NCI-H510A treated with DMSO at 0.1 percent for 48 hours (cell line): Measurements from ENCODE around the gene CAPN11.
"Not testable (repeated sequence)": the region's sequence is repeated elsewhere in the genome, so short reads cannot be mapped to it uniquely, and the experiment has no call there.

Source experiments
- DNase-seq: peaks from one replicate; lab custom pipeline; 2025; lab: John Stamatoyannopoulos, UW

Gene CAPN11

DNA sequence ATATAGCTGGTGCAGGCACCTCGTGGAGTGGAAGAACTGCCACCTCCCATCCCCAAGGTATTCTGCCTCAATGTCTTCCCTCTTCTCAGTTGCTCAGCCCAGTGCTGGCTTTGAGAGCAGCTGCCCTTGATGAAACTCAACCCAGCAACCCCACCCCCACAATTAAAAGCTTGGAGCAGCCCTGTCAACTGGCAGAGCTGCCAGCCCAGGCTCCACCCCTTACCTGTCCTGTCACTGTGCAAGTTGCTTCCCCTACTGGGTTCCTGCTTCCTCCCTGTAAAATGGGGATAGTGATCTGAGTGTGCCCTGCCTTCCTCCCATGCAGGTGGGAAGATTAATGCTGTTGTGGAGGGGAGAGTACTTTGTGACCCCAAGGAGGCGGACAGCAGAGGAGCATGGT is 26.7 kb upstream of the CAPN11 start:
- peak; percentile 72 for DNase-seq

DNA sequence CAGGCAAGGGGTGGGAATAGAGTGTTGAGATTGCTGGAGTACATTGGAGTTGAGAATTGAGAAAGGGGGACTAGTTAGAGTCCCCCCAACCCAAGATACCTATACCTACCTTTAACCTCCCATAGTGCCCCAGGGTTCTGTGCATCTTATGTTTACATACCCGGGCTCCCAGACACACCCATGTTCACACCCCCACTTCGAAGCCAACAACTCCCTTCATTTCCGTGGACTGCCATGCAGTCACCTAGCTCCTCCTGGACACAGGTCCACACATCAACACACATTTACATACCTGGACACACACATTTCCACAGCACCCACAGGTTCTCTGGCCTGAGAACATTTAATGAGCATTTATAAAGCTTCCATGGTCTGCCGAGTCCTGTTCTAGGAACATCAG is 26.1 kb upstream of the CAPN11 start:
- DNase-seq: no peak

DNA sequence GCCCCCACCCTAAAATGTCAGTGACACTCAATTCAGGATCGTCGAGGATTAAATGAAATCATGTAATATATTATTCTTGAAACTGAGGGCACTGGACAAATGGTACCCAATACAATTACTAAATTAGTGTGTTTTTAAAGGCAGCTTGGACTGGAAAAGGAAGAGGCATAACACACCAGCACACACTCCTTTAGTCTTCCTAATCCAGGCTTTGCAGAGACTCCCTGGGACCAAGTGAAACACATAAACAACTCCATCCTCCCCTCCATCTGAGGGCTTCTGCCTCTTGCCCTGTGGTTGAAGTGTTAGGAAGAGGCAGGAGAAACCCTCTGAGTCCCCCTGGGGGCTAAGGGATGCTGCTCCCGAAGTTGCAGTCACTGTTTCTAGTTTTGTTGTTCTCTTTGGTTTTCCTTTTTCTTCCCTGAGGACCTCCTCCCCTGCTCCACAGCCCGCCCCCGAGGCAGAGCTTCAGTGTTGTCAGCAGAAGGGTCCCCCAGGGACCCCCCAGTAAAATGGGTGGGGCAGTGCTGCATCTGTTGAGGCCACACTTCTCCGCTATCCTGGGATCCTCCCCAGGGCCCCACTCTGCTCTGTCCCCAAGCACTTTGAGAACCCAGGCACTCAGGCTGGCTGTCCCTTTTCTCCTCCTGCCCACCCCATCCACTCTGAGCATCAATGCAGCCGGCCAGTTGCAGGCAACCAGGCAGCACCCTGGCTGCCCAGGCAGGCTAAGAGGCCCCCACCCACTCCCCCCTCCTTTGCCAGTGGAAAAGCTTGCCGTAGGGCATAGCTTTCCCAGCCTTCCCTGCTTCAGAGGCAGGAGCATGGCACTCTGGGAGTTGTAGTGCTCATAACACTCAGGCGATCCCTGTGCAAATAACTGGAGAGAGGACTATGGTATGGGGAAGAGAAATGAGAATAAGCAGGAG is 25.4 kb upstream of the CAPN11 start:
- peak; percentile 55 for DNase-seq

DNA sequence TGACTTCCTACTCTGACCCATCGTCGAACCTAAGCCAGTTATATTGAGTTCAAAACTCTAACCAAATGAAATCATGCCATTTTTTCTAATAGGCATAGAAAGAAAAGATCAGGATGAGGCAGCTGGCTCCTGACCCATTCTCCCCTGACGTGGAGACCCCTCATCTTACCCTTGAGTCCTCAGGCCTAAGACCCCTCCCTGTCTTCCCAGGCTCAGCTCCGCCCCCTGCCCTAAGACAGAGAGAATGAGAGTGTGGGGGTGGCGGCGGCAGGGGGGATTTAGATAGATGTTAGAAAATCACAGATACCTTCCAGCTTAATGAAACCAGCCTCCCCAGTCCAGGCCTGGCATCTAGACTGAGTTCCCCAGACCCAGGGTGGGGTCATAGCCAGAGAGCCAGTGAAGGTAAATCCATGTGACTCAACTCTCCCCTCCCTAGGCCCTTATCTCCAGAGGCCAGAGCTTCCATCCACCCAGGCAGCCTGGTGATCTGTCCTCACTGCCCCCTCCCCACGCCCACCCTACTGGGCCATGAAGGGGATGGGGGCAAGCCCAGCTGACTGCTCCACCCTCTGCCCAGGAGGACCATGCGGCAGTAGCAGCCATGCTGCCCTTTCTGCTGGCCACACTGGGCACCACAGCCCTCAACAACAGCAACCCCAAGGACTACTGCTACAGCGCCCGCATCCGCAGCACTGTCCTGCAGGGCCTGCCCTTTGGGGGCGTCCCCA is 24.5 kb upstream of the CAPN11 start:
- DNase-seq: no peak

DNA sequence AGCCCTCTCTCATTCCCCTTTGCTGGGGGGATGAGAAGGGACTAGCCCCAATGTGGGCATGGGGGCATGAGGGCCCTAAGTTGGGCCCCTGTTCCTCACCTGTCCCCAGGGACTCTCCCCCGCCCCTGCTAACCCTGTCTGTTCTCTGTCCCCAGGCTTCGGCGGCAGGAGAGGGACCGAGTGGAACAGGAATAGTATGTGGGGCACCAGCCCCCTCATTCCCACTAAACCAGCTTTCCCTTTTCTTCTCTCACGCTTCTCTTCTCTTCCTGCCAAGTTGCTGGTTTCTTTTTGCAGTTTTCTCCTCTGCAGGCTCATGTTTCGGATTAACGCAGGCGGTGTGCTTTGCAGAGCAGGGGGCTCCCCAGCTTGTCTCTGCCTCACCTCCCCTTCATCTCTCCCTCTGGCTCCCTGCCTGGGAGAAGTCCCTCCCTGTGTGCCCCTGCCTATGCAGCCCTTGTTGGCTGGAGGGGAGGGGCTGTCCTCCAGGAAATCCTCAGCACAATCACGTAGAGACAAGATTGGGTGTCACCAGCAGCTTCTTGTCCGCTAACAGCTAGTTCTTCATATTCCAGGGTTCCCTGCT is 23.4 kb upstream of the CAPN11 start:
- no peak for DNase-seq

DNA sequence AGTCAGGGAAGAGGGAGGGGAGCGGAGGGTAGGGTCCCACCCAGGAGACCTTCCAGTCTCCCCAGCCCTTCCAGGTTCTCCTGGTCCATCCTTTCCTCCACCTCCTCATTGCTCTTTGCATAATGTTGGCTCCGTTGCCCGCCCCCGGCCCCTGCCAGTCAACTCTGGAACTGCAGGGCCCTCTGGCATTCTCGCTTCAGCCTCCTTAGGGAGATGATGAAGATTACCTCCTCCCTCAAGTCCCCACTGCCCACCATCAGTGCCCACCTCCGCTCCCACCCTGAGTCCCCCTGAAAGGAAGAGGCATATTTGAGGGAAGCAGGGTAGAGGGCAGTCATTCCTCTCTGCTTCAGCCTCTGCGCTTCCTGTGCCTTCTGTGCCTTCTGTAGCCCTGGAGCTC is 22.7 kb upstream of the CAPN11 start:
- DNase-seq: no peak

DNA sequence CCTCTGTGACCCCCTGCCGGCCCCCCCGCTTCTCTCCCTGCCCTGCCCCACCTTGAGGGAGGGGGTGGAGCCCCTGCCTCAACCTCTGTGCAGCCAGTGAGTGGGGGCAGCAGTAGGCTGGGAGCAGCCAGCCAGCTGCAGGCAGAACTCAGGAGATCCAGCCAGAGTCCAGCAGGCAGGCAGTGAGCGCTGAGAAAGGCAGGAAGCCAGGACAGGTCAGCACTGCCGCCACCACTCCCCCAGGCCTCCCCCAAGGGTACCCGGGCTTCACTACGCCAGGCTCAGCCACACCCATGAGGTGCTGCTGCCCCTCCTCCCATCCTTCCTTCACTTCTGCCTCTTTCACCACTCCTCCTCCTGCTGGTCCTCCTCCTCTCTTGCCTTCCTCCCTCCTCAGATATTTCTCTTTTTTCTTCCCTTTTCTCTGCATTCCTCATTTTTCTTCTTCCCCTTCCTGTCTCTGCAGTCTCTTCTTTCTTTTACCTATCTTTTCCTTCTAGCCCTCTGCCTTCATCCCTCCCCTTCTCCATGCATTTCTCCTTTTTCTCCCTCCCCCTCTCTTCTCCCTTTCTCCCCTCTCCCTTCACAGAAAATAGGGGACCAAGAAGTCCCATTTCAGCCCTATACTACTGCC is 19.8 kb upstream of the CAPN11 start:
- DNase-seq: no peak

DNA sequence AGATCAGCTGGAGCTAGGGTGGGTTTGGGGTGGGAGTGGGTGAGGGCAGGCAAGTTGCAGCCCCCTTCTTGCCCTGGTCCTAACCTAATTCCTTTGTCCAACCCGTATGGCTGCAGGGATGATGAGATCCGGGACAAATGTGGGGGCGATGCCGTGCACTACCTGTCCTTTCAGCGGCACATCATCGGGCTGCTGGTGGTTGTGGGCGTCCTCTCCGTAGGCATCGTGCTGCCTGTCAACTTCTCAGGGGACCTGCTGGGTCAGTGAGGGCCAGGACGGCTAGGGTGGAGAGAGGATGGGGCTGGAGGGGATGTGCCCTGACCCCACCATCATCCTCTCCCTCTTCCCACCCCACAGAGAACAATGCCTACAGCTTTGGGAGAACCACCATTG is 19.3 kb upstream of the CAPN11 start:
- no peak for DNase-seq

DNA sequence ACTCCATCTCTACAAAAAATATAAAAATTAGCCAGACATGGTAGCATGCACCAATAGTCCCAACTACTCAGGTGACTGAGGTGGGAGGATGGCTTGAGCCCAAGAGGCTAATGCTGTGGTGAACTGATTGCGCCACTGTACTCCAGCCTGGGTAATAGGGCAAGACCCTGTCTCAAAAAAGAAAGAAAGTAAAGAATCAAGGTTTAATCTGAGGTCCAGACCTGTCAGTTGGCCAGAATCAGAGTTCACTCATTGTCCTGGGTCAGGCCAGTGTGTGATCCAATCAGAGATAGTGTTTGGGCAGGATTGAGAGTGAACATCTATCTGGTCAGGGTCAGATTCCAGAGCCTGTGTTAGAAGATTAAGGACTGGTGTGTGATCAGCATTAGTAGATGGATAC is 15.8 kb upstream of the CAPN11 start:
- DNase-seq: no peak

DNA sequence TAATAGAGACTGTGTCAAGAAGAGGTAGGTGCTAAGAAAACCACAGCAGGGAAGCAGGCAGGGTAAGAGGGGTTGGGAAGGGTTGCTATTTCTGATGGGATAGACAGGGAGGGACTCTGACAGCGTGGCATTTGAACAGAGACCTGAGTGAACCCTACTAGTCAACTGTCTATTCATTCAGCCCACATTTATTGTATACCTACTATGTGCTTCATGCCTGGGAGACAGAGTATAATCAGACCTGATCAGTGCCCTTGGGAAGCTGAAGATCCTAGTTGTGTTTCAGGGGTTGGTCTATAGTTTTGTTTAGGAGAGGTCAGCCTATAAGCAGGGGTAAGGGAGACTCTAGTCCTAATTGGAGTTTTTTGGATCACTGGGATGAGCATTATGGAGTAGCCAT is 14.9 kb upstream of the CAPN11 start:
- DNase-seq: no peak

DNA sequence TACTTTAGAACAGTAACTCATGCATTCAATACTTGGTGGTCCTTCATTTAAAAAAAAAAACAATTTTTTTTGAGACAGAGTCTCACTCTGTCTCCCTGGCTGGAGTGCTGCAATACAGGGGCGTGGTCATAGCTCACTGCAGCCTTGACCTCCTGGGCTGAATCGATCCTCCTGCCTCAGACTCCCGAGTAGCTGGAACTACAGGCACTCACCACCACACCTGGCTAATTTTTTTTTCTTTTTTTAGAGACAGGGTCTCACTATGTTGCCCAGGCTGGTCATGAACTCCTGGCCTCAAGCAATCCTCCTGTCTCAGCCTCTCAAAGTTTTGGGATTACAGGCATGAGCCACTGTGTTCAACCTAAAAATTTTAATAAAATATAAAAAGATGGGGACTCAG is 14.1 kb upstream of the CAPN11 start:
- not testable (repeated sequence) for DNase-seq

DNA sequence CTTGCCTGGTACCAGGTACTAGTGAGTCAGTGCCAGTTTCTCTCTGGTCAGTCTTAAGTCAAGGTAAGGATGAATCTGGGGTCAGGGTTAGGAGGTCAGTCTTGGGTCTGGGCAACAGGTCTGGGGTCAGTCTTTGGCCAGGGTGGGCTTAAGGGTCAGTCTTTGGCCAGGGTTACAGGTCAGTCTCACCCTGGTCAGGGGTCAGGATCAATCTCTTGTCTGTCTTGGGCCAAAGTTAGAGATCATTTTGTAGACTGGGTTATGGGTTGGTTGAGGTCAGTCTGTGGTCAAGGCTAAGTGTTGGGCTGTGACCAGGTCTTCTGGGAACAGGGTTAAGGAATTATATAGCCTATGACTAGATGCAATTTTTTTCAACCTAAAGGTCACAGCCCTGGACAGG is 12.8 kb upstream of the CAPN11 start:
- DNase-seq: no peak

DNA sequence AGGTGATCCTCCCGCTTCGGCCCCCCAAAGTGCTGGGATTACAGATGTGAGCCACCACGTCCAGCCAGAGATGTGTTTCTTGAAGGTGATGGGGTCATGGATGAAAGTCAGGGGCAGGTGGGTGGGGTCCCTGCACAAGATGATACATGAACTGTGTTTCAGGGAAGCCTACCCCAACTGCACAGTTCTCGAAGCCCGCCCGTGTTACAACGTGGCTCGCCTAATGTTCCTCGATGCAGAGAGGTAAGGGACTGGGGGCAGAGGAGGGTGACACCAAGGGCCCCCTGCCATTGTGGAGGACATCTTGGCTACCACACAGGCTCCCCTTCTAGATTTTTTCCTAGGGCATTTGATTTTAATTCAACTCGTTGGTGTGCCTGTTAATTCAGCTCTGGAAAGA is 11.9 kb upstream of the CAPN11 start:
- DNase-seq: no peak

DNA sequence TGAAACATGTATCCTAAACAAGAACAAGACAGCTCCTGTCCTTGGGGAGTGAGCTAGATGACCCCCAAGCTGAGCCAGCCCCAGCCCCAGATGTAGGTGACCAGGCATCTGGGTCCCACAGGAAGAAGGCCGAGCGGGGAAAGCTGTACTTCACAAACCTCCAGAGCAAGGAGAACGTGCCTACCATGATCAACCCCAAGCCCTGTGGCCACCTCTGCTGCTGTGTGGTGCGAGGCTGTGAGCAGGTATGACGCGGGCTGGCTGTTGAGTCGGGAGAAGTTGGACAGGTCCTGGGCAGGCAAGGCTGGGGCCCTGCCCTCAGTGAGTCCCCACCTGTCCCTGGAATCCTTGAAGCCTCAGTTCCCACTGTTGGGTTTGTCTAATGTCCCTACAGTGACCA is 11.4 kb upstream of the CAPN11 start:
- no peak for DNase-seq

DNA sequence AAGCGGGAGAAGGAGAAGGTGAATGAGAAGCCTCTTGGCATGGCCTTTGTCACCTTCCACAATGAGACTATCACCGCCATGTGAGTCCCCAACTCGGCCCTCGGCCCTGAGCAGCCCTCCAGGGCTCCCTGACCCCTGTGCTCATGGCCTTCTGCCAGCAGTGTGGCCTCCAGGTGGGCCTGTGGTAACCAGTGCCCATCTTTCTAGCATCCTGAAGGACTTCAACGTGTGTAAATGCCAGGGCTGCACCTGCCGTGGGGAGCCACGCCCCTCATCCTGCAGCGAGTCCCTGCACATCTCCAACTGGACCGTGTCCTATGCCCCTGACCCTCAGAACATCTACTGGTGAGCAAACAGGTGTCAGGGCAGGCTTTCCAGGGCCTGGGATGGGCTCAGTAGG is 10.3 kb upstream of the CAPN11 start:
- no peak for DNase-seq

DNA sequence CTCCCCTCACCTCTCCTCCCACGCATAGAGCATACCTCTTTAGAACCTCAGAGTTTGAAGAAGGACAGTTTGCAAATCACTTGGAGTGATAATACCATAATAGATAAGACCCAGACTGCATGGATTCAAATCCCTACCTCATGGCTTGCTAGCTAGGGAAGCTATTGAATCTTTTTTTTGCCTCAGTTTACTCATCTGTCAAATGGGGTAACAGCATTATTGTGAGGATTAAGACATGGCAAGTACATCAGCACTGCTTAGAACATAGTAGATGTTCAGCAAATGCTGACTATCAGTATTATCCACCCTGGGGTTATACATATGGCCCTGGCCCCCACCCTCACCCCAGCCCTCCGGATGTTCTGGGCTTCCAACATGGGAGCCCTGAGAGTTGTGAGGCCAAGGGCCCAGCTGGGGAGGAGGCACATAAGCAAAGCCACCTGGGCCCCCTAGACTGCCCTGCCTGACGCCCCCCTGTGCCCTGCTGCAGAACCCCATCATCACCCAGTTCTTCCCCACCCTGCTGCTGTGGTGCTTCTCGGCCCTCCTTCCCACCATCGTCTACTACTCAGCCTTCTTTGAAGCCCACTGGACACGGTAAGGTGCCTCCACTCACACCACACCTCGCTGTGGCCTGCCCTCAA is 9.1 kb upstream of the CAPN11 start:
- DNase-seq: no peak

DNA sequence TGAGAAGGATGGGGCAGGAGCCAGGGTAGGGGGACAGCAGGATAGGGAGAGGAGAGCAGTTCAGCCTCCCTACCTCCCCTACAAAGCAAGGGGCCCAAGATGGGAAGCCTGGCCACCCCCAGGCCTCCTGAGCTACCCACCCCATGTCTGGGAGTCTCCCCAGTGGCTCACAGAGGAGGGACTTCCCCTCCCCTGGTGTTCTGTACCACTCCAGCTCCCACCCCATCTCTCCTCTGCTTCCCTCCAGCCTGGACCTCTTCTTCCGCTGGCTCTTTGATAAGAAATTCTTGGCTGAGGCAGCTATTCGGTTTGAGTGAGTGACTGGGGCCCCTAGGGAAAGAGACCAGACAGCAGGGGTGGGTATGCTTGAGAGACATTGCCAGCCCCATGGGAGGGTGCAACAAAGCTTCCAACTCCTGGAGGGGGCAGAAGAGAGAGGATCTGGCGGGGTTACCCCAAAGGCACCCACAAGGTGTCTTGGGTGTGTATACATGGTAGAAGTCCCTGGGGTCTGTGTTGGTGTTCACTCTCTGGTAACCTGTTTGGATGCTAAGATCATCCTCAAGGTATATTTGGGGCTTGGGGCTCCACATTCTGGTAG is 8.2 kb upstream of the CAPN11 start:
- DNase-seq: no peak

DNA sequence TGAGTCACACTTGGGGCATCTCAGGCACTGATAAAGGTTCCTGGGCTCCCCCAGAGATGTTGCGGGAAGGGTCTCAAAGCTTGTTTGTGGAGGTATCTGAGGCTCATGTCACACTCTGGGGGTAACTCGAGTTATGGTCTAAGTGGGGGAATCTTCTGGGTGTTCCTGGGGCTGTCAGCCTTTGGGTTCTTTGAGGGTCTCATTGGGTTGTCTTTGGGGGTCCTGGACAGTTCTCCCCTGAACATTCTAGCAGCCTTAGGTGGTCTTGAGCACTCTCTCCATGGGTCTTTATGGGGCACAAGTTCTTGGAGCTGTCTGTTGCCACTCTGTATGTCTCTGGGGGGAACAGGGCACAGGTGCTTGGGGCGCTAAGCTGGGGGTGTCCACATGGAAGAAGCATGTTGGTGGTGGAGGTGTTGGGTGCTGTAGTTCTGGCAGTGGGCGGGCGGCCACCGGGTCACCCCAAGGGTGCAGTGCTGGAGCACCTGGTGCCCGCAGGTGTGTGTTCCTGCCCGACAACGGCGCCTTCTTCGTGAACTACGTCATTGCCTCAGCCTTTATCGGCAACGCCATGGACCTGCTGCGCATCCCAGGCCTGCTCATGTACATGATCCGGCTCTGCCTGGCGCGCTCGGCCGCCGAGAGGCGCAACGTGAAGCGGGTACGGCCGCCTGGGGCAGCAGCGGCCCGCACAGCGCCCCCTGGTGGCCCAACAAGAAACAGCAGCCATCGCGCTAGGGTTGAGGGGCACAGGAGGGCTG is 7.1 kb upstream of the CAPN11 start:
- DNase-seq: peak; percentile 71

DNA sequence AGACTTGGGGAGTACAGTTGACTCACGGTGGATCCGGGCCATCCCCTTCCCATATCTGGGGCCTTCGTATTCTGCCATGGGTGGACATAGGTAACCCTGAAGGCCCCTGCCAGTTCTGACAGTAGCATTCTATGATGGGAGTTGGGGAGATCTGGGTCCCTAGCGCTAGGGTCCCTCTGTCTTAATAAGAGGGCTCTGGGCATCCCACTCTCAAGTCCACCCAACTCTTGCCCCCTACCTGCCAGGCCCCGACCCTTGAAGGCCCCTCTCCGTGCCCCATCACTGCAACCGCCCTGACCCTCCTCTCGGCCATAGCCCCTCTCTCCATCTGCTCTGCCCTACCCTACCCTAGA is 6.5 kb upstream of the CAPN11 start:
- no peak for DNase-seq

DNA sequence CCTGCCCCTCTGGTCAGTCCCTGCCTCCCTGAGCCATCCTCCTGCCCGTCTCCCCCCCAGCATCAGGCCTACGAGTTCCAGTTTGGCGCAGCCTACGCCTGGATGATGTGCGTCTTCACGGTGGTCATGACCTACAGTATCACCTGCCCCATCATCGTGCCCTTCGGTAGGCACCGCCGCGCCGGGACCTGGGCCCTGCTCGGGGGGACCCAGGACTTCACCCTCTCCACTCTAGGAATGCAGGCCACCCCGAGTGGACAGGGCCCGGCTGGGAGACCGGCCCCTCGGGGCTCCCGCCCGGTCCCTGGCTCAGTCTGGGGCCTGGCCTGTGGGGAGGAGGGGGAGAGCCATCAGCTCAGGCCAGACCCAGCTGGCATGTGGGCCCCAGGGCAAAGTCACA is 6.1 kb upstream of the CAPN11 start:
- DNase-seq: no peak

DNA sequence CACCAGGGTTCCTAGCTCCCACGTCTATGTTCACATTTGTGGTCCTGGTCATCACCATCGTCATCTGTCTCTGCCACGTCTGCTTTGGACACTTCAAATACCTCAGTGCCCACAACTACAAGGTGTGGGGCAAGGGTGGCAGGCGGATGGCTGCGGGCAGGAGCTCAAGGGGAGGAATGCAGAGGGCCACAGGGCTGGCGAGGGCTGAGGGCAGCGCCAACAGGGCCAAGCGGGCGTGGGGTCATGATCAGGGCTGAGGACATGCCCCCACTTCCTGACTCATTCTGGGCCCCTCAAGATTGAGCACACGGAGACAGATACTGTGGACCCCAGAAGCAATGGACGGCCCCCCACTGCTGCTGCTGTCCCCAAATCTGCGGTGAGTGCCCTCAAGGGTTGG is 4.6 kb upstream of the CAPN11 start:
- DNase-seq: no peak
